Gastrocnemius medialis (tissue), 4 donors: ENCODE measurements around the gene AKAP8. TPM values are rescaled to one million over a fixed set of nuclear protein-coding genes. Genes with fewer than 3 reads are reported as not detected.

Experiments
- ATAC-seq, 2 donors: fragments of 150-250 bp; one replicate each; pipeline ENCODE4 v1.9.1; 2016
- DNase-seq, 2 donors: peaks; one replicate each; pipeline ENCODE4 v3.0.0-alpha.2; 2019
- H3K27ac ChIP-seq, 4 donors: fragments of 200-600 bp; sonication (generic); 1 replicate in 1 of 4; 2 replicates in 3 of 4; pipeline ENCODE4 v1.5.1; 2016 to 2018; ENCODE audit warnings: mild to moderate bottlenecking in 2 of 4, moderate library complexity in 1 of 4
- H3K27me3 ChIP-seq, 3 donors: fragments of 200-600 bp; sonication (generic) in 2 of 3; 1 replicate in 1 of 3; 2 replicates in 2 of 3; pipeline versions ENCODE4 v1.5.1 to v1.6.0; 2016 to 2019; ENCODE audit warnings: mild to moderate bottlenecking in 1 of 3, moderate library complexity in 1 of 3
- H3K36me3 ChIP-seq, 2 donors: fragments of 200-600 bp; sonication (generic) in 1 of 2; one replicate each; pipeline ENCODE4 v1.5.1; 2017 to 2018
- H3K4me1 ChIP-seq, 2 donors: fragments of 200-600 bp; sonication (generic) in 1 of 2; one replicate each; pipeline ENCODE4 v1.5.1; 2016 to 2017; ENCODE audit warnings: mild to moderate bottlenecking in 2 of 2
- H3K4me3 ChIP-seq, 4 donors: fragments of 200-600 bp; sonication (generic) in 3 of 4; 1 replicate in 1 of 4; 2 replicates in 3 of 4; pipeline ENCODE4 v1.5.1; 2016 to 2019; ENCODE audit warnings: mild to moderate bottlenecking in 2 of 4
- H3K9me3 ChIP-seq, 3 donors: fragments of 200-600 bp; sonication (generic) in 2 of 3; 1 replicate in 1 of 3; 2 replicates in 2 of 3; pipeline ENCODE4 v1.5.1; 2016 to 2019
- CTCF ChIP-seq, 5 experiments: fragments of 450-650 bp in 3 of 5; fragments of 200-600 bp in 2 of 5; sonication (generic) in 2 of 5; IDR thresholded peaks in 4 of 5; conservative IDR thresholded peaks in 1 of 5; 1 replicate in 4 of 5; 2 replicates in 1 of 5; pipeline ENCODE4 v1.5.1; 2016 to 2019; ENCODE audit warnings: antibody characterized with exemption in 5 of 5, mild to moderate bottlenecking in 3 of 5, moderate library complexity in 3 of 5
- POLR2A ChIP-seq, 2 donors: fragments of 450-650 bp; IDR thresholded peaks; one replicate each; pipeline ENCODE4 v1.6.1; 2017; ENCODE audit warnings: antibody characterized with exemption in 2 of 2, mild to moderate bottlenecking in 2 of 2, moderate library complexity in 2 of 2
- in situ Hi-C, 4 donors: fragments of 200-750 bp; cut with MboI; loops; one replicate each; pipeline versions ENCODE4 v1.15.0 to v1.8.0; 2017; ENCODE audit warnings: low sequenced_read_pairs in 4 of 4
- intact Hi-C: fragments of 100-400 bp; cut with DNase I; formaldehyde crosslinking; loops from one replicate; pipeline ENCODE4 v1.15.1; 2023; ENCODE audit warnings: low total_unique reads
- total RNA-seq, 4 donors: library from RNA; depleted of rRNA; stranded (reverse); fragments of >200 nt; gene quantifications; one replicate each; pipeline versions ENCODE4 v1.1.0 to v1.2.3, GENCODE V29; 2016

AKAP8 gene
- total RNA-seq, 4 donors from 2014 or later = 26.0 to 41.5 (median 27.5) TPM

- intact Hi-C loops (no loop called here), in situ Hi-C loops (loop anchor here in 2 of 4 donors (25.0 kb wide), 1 partner anchor 163 kb away; no protein-coding TSS in a partner anchor)
- Histone ChIP-seq H3K4me1 (peaks cover 21 to 22% of the 10 kb centered on the region in 2 donors), H3K4me3 (no peak overlapping the region), H3K36me3 (peaks cover 0 to 53% of the 10 kb centered on the region in 2 donors), H3K27me3 (no peaks in the 10 kb centered on the region), H3K9me3 (no peaks in the 10 kb centered on the region), H3K27ac (no peak overlapping the region)
- ATAC-seq (no peak), DNase-seq (no peak)
- TF ChIP-seq CTCF (IDR thresholded peaks at IDR 0.05 in 4 of 5, conservative IDR thresholded peaks at IDR 0.05 in 1 of 5) (no peak), POLR2A (IDR thresholded peaks at IDR 0.05) (no peak)
Measured at GRCh38 chr19:15425321-15425950, 45.8 kb upstream of the AKAP8 start.

GRCh38 chr19:15424692-15425272 is 45.2 kb upstream of the AKAP8 start:
- Histone ChIP-seq H3K36me3 (peaks cover 0 to 53% of the 10 kb centered on the region in 2 donors), H3K4me1 (peaks cover 16 to 22% of the 10 kb centered on the region in 2 donors), H3K4me3 (no peak overlapping the region), H3K27ac (no peak overlapping the region), H3K27me3 (no peaks in the 10 kb centered on the region), H3K9me3 (no peaks in the 10 kb centered on the region)
- DNase-seq (no peak), ATAC-seq (no peak)
- no peak for TF ChIP-seq POLR2A (IDR thresholded peaks at IDR 0.05)
- no peak for TF ChIP-seq CTCF (IDR thresholded peaks at IDR 0.05 in 4 of 5, conservative IDR thresholded peaks at IDR 0.05 in 1 of 5)
- intact Hi-C loops = no loop called here
- in situ Hi-C loops = loop anchor here in 2 of 4 donors (25.0 kb wide), 1 partner anchor 162 kb away; no protein-coding TSS in a partner anchor

GRCh38 chr19:15424121-15424520 is 44.5 kb upstream of the AKAP8 start:
- ATAC-seq (no peak), DNase-seq (no peak)
- intact Hi-C loops = no loop called here
- Histone ChIP-seq H3K36me3 (peaks cover 0 to 53% of the 10 kb centered on the region in 2 donors), H3K4me1 (peaks cover 22 to 27% of the 10 kb centered on the region in 2 donors), H3K4me3 (no peak overlapping the region), H3K27ac (no peak overlapping the region), H3K27me3 (no peaks in the 10 kb centered on the region), H3K9me3 (no peaks in the 10 kb centered on the region)
- in situ Hi-C loops = no loop called here
- TF ChIP-seq CTCF (IDR thresholded peaks at IDR 0.05 in 4 of 5, conservative IDR thresholded peaks at IDR 0.05 in 1 of 5) (no peak), POLR2A (IDR thresholded peaks at IDR 0.05) (no peak)

- peaks cover 22 to 24% of the 10 kb centered on the region in 2 donors for H3K4me1 ChIP-seq
- intact Hi-C loops = no loop called here
- in situ Hi-C loops = no loop called here
- H3K4me3 ChIP-seq = no peak overlapping the region
- H3K9me3 ChIP-seq = no peaks in the 10 kb centered on the region
- no peak for ATAC-seq
- peak overlapping the region in 1 of 4 donors; percentile 82 for H3K27ac ChIP-seq
- no peaks in the 10 kb centered on the region for H3K27me3 ChIP-seq
- H3K36me3 ChIP-seq = peaks cover 0 to 53% of the 10 kb centered on the region in 2 donors
- no peak for TF ChIP-seq CTCF (IDR thresholded peaks at IDR 0.05 in 4 of 5, conservative IDR thresholded peaks at IDR 0.05 in 1 of 5)
- TF ChIP-seq POLR2A (IDR thresholded peaks at IDR 0.05) = no peak
- no peak for DNase-seq
Measured at GRCh38 chr19:15423130-15423529, 43.5 kb upstream of the AKAP8 start.
